Glutamatergic neuron (in vitro differentiated cells): ENCODE measurements around the gene OR51V1. TPM values are rescaled to one million over a fixed set of nuclear protein-coding genes. Genes with fewer than 3 reads are reported as not detected.

Experiments
- DNase-seq: peaks from one replicate; pipeline ENCODE4 v3.0.0; 2022
- H3K27ac Mint-ChIP-seq: one replicate; pipeline ENCODE4 v1.8.0; 2020; ENCODE audit warnings: mild to moderate bottlenecking, mixed read lengths, inconsistent platforms; ENCODE audit not compliant: unreplicated experiment
- H3K27me3 Mint-ChIP-seq: one replicate; pipeline ENCODE4 v1.8.0; 2020; ENCODE audit warnings: mild to moderate bottlenecking, moderate library complexity, mixed read lengths, inconsistent platforms; ENCODE audit not compliant: unreplicated experiment
- H3K36me3 Mint-ChIP-seq: one replicate; pipeline ENCODE4 v1.8.0; 2020; ENCODE audit warnings: mild to moderate bottlenecking, mixed read lengths, inconsistent platforms; ENCODE audit not compliant: unreplicated experiment
- H3K4me1 Mint-ChIP-seq: one replicate; pipeline ENCODE4 v1.8.0; 2020; ENCODE audit warnings: mild to moderate bottlenecking, low read depth, mixed read lengths, inconsistent platforms; ENCODE audit not compliant: unreplicated experiment
- H3K4me3 Mint-ChIP-seq: one replicate; pipeline ENCODE4 v1.8.0; 2020; ENCODE audit warnings: mild to moderate bottlenecking, mixed read lengths, inconsistent platforms; ENCODE audit not compliant: unreplicated experiment
- H3K9me3 Mint-ChIP-seq: one replicate; pipeline ENCODE4 v1.8.0; 2020; ENCODE audit warnings: mild to moderate bottlenecking, moderate library complexity, mixed read lengths, inconsistent platforms; ENCODE audit not compliant: unreplicated experiment
- CTCF ChIP-seq: fragments of 200-600 bp; sonication (generic); IDR thresholded peaks from one replicate; pipeline ENCODE4 v1.5.0; 2021; ENCODE audit not compliant: partially characterized antibody, unreplicated experiment
- total RNA-seq: library from RNA; stranded (reverse); fragmentation: NEBNext Ultra II Directional; extraction: Animal tissue kit (Norgen Biotek cat#: 25700); gene quantifications from one replicate; pipeline ENCODE4 v1.2.1, GENCODE V29; 2021; ENCODE audit not compliant: unreplicated experiment

The OR51V1 gene
- total RNA-seq, 1 donor from 2014 or later = not detected

GRCh38 chr11:5223146-5223545 is 22.7 kb upstream of the OR51V1 start:
- Mint-ChIP-seq H3K9me3 (peaks cover 5% of the 10 kb centered on the region), H3K4me1 (no peaks in the 10 kb centered on the region), H3K27ac (no peak overlapping the region)

GRCh38 chr11:5210376-5210885 is 9.9 kb upstream of the OR51V1 start:
- no peak overlapping the region for H3K27ac Mint-ChIP-seq
- TF ChIP-seq CTCF = no peak
- no peaks in the 10 kb centered on the region for H3K36me3 Mint-ChIP-seq
- H3K27me3 Mint-ChIP-seq = no peaks in the 10 kb centered on the region
- peaks cover 6% of the 10 kb centered on the region for H3K9me3 Mint-ChIP-seq
- no peak overlapping the region for H3K4me3 Mint-ChIP-seq
- H3K4me1 Mint-ChIP-seq = no peaks in the 10 kb centered on the region
- no peak for DNase-seq

More at GRCh38 chr11:5223146-5223545, 22.7 kb upstream of the OR51V1 start:
- no peak for DNase-seq
- Mint-ChIP-seq H3K27me3 (peaks cover 4% of the 10 kb centered on the region), H3K4me3 (no peak overlapping the region), H3K36me3 (no peaks in the 10 kb centered on the region)
- TF ChIP-seq CTCF = no peak

GRCh38 chr11:5204787-5205186 is 4.3 kb upstream of the OR51V1 start:
- Mint-ChIP-seq H3K9me3 (no peaks in the 10 kb centered on the region), H3K27ac (no peak overlapping the region), H3K36me3 (no peaks in the 10 kb centered on the region), H3K4me1 (no peaks in the 10 kb centered on the region), H3K4me3 (no peak overlapping the region), H3K27me3 (no peaks in the 10 kb centered on the region)
- TF ChIP-seq CTCF = peak; percentile 56
- DNase-seq = no peak

- no peaks in the 10 kb centered on the region for H3K9me3 Mint-ChIP-seq
- TF ChIP-seq CTCF = no peak
Observed at GRCh38 chr11:5203366-5203765, 2.9 kb upstream of the OR51V1 start.

GRCh38 chr11:5198285-5198684 is 2.2 kb downstream of the OR51V1 start:
- no peak for DNase-seq
- no peaks in the 10 kb centered on the region for H3K36me3 Mint-ChIP-seq
- TF ChIP-seq CTCF = no peak
- H3K27me3 Mint-ChIP-seq = no peaks in the 10 kb centered on the region
- H3K4me1 Mint-ChIP-seq = no peaks in the 10 kb centered on the region
- no peaks in the 10 kb centered on the region for H3K9me3 Mint-ChIP-seq
- no peak overlapping the region for H3K4me3 Mint-ChIP-seq
- H3K27ac Mint-ChIP-seq = no peak overlapping the region

More at GRCh38 chr11:5203366-5203765, 2.9 kb upstream of the OR51V1 start:
- H3K4me1 Mint-ChIP-seq = no peaks in the 10 kb centered on the region
- no peak for DNase-seq
- no peak overlapping the region for H3K27ac Mint-ChIP-seq
- no peaks in the 10 kb centered on the region for H3K27me3 Mint-ChIP-seq
- no peaks in the 10 kb centered on the region for H3K36me3 Mint-ChIP-seq
- H3K4me3 Mint-ChIP-seq = no peak overlapping the region
